Retina (tissue), 1 donor: Measurements from ENCODE around the gene FZD8.
"Not testable (repeated sequence)": the region's sequence is repeated elsewhere in the genome, so short reads cannot be mapped to it uniquely, and the experiment has no call there.

Source experiments
- DNase-seq: peaks from one replicate; pipeline ENCODE4 v3.0.0-alpha.2; 2016

FZD8 gene

DNA sequence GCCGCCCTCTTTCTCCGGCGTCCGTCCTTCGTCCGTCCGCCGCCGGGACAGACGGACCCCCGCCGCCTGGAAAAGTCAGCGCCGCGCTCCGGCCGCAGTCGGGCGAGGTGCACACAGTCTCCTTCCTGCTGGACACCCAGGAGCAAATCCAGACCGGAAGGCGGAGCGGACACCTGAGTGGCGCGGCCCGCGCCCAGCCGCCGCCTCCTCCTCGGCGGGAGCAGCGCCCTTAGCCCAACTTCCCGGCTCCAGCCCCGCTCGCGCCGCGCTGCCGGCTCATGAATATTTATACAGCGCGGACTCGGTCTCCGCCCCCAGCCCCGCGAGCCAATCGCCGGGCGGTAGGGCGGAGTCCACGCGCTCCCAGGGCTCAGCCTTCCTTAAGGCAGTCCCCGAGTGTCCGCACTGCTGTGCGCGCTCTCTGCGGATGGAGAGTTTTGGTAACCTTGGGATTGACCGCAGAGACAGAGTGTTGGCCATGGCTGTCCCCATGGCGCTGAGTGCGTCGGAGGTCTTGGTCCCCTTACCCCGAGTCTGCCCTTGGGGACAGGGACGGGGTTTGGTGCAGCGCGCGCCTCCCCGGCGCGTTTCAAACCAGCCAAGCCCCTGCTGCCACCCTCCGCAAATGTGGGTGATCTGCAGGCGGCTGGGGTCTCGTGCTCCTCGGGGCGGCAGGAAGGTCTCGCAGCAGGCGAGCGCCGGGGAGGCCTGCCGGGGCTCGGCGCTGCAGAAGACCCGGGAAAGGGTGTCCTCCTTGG is at the start of gene FZD8:
TSS of gene FZD8 (minus strand) at position 262 of the 758 bp plus-strand sequence. CDS start 867 bp downstream, outside the sequence.
- DNase-seq: peak; percentile 98

DNA sequence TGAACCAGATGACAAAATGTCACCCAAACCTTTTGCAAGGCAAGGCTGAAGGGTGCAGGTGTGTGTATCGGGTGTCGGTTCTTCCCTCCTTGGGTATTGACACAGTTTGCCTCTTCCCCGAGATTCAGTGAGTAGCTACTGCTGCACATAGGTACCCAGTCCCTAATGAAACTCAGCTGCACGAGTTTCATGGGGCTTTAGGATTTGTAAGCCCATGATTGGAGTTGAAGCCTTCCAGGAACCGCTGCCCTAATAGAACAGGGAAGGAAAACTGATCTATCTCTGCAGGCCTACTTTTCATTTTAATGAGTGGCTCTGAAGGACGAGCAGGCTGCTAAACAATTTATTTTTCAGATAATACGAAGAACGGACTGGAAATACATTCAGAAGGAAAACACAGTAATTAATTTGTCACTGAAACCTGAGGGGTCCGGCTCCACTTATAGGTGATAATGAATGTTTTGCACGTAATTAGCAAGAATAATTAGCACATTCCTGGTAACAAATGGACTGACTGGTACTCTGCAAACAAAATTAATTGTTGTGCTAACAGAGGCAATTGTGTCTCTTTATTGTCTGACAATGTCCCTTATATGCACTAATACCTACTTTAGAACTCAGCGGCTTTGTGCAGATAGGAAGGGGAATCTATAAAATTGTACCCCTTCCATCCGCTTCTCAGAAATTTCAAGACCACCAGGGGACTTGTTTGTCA is 49.6 kb upstream of the FZD8 start:
- DNase-seq: peak; percentile 38

GRCh38 chr10:35690534-35690933 is 48.4 kb upstream of the FZD8 start:
- DNase-seq: no peak

GRCh38 chr10:35685858-35686257 is 43.8 kb upstream of the FZD8 start:
- DNase-seq: not testable (repeated sequence)

GRCh38 chr10:35685402-35685801 is 43.3 kb upstream of the FZD8 start:
- no peak for DNase-seq

- DNase-seq: peak; percentile 80
Observed at GRCh38 chr10:35684586-35684985, 42.5 kb upstream of the FZD8 start.

DNA sequence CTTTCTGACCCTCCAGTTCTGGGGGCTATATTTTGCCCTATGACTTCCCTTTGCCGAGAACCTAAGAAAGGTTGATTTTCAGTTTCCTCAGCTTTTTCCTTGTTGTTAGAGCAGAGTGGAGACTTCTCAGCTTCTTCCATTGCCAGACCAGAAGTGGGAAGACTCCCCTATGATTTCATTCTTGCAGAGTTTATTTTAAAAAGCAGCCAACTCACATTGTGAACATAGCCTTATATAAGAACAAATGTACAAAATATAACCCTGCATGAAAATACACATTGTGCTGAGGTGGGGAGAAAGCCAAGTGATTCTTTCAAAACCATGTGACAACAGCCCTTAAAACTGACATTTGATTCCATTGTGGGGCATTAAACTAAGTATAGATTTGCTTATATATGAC is 33.8 kb upstream of the FZD8 start:
- DNase-seq: no peak

GRCh38 chr10:35674843-35675242 is 32.7 kb upstream of the FZD8 start:
- DNase-seq: no peak

- no peak for DNase-seq
Observed at GRCh38 chr10:35668865-35669650, 27.0 kb upstream of the FZD8 start.

DNA sequence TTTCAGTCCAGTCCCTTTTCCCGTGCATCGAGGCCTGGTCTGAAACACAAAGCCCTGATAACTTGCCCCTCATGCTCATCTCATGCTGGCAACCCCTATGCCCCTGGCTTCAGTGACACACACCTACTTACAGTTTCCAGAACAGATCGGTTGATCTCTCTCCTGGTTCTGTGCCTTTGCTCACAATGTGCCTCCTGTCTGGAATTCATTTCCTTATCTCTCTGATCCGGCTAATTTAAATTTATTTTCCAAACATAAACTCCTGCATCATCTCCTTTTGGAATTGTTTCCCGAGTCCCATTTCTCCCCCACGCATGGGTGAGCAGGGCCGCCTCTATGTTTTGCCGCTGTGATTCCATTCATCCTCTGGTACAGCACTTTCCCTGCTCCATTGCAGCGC is 25.9 kb upstream of the FZD8 start:
- no peak for DNase-seq

GRCh38 chr10:35667270-35667889 is 25.3 kb upstream of the FZD8 start:
- DNase-seq: no peak

GRCh38 chr10:35661236-35661635 is 19.1 kb upstream of the FZD8 start:
- no peak for DNase-seq

DNA sequence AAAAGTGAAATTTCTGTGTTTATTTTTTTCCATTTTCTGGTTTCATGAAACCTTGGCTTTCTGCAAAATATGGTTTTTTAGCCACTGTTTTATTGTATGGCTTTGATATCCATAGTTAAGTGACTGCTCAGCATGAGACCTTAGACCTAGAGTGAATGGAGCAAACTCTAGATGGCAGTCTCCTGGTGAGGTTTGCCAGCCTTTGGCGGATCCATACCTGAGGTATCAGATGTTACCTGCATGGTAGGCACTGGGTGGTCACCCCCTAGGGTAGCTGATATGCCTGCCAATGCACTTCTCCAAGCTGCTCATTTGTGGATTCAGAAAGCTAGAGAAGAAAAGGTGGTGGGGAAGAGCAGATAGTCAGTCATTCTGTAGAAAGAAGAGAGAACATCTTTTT is 17.4 kb upstream of the FZD8 start:
- no peak for DNase-seq

DNA sequence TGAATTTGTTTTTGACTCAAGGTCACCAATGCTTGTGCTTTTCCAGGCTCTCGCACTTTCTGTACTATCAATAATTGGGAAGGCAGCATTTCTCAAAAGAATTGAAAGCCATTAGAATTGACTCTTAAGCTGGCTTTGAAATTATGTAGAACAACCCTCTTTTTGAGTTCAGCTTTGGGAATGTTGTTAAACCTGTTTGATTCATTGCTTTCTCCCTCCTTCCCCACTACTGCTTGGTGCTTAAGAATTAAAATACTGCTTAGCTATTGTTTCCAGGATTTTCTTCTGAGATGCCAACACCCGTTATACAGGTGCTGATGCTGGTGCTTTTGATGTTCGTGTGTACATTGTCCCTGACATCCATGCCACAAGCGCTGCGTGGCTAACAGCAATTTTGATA is 15.5 kb upstream of the FZD8 start:
- no peak for DNase-seq

GRCh38 chr10:35652824-35653223 is 10.7 kb upstream of the FZD8 start:
- no peak for DNase-seq

DNA sequence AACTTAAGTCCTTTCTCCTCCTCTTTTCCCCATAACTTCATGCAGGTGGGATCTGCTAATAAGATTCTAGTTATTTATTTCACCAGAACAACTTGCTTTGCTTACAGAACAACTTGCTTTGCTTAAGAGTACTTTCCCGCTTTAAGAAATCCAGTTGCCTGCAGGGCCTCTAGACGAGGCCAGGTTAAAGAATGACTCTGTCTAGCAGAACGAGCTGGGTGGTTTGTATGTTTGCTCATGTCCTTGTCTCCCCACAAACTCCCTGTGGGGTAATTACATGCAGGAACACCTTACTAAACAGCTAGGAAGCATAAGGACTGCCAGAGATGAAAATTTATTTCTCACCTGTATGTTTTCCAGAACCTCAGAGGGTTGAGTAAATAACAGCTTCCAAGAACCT is 8.8 kb upstream of the FZD8 start:
- no peak for DNase-seq

- no peak for DNase-seq
Observed at GRCh38 chr10:35644050-35644950, 2.2 kb upstream of the FZD8 start.

- DNase-seq: peak; percentile 91
Observed at GRCh38 chr10:35643151-35644049, 1.3 kb upstream of the FZD8 start.

DNA sequence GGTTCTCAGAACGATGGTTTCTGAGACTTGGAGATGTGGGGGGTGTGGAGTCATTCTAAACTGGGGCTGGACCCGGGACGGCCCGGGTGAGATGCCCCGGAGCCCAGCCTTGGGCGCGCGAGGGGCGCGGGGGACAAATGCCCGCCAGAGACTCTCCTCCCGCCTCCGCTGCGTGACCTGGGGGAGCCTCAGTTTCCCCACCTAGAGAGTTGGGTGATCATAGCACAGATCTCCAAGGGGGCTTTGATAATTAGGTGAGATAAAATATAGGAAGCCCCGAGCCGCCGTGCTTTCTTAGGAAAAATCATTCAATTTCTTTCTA is 658 bp upstream of the FZD8 start:
- DNase-seq: no peak

- no peak for DNase-seq
Observed at GRCh38 chr10:35641676-35642034, 441 bp downstream of the FZD8 start.
